Parathyroid adenoma (tissue), 2 donors: ENCODE measurements around the gene ZFP14.
"Not testable (repeated sequence)": the region's sequence is repeated elsewhere in the genome, so short reads cannot be mapped to it uniquely, and the experiment has no call there.

Experiments
- H2AFZ ChIP-seq: fragments of 300-600 bp; sonication (generic); one replicate; pipeline ENCODE4 v1.7.0; 2017; ENCODE audit warnings: antibody characterized with exemption, mild to moderate bottlenecking
- H3K27ac ChIP-seq: fragments of 300-600 bp; sonication (generic); one replicate; pipeline ENCODE4 v1.7.0; 2017
- H3K27me3 ChIP-seq: fragments of 300-600 bp; sonication (generic); one replicate; pipeline ENCODE4 v1.7.0; 2017; ENCODE audit warnings: low read length; ENCODE audit not compliant: control insufficient read depth, insufficient read depth
- H3K36me3 ChIP-seq: fragments of 300-600 bp; sonication (generic); one replicate; pipeline ENCODE4 v1.7.0; 2017; ENCODE audit warnings: low read length; ENCODE audit not compliant: control insufficient read depth, insufficient read depth
- H3K4me1 ChIP-seq: fragments of 300-600 bp; sonication (generic); one replicate; pipeline ENCODE4 v1.7.0; 2017; ENCODE audit warnings: control low read depth
- H3K4me2 ChIP-seq: fragments of 300-600 bp; sonication (generic); one replicate; pipeline ENCODE4 v1.7.0; 2017; ENCODE audit warnings: low read length
- H3K4me3 ChIP-seq: fragments of 300-600 bp; sonication (generic); one replicate; pipeline ENCODE4 v1.7.0; 2017; ENCODE audit warnings: low read depth, low read length
- H3K79me2 ChIP-seq: fragments of 300-600 bp; sonication (generic); one replicate; pipeline ENCODE4 v1.7.0; 2017; ENCODE audit warnings: control low read depth
- H3K9ac ChIP-seq: fragments of 300-600 bp; sonication (generic); one replicate; pipeline ENCODE4 v1.7.0; 2017; ENCODE audit warnings: mild to moderate bottlenecking
- H3K9me3 ChIP-seq: fragments of 300-600 bp; sonication (generic); one replicate; pipeline ENCODE4 v1.7.0; 2017; ENCODE audit warnings: low read length; ENCODE audit not compliant: control insufficient read depth
- CTCF ChIP-seq: fragments of 300-600 bp; sonication (generic); IDR thresholded peaks from one replicate; pipeline ENCODE4 v1.7.0; 2017; ENCODE audit warnings: antibody characterized with exemption, mild to moderate bottlenecking
- donor health status: primary hyperparathyroidism.

Gene ZFP14

GRCh38 chr19:36340786-36341372 lies 38.1 kb downstream of the ZFP14 start:
- Histone ChIP-seq H3K9ac (no peak overlapping the region), H3K27me3 (no peaks in the 10 kb centered on the region), H3K4me2 (no peak overlapping the region), H3K4me1 (no peaks in the 10 kb centered on the region), H3K9me3 (no peaks in the 10 kb centered on the region), H3K27ac (no peak overlapping the region), H3K79me2 (no peaks in the 10 kb centered on the region), H3K36me3 (no peaks in the 10 kb centered on the region), H3K4me3 (no peak overlapping the region), H2AFZ (no peak overlapping the region)
- no peak for TF ChIP-seq CTCF

GRCh38 chr19:36331353-36332228 lies 47.4 kb downstream of the ZFP14 start:
- no peaks in the 10 kb centered on the region for H3K9me3 ChIP-seq
- no peak overlapping the region for H3K27ac ChIP-seq
- no peaks in the 10 kb centered on the region for H3K36me3 ChIP-seq
- peak overlapping the region; percentile 60 for H3K4me3 ChIP-seq
- no peak for TF ChIP-seq CTCF
- no peak overlapping the region for H3K9ac ChIP-seq
- H3K4me2 ChIP-seq: peak overlapping the region; percentile 90
- H3K79me2 ChIP-seq: no peaks in the 10 kb centered on the region
- H3K27me3 ChIP-seq: no peaks in the 10 kb centered on the region
- peak overlapping the region; percentile 51 for H2AFZ ChIP-seq
- no peaks in the 10 kb centered on the region for H3K4me1 ChIP-seq

GRCh38 chr19:36330216-36330615 lies 48.8 kb downstream of the ZFP14 start:
- Histone ChIP-seq H3K27me3 (no peaks in the 10 kb centered on the region), H3K4me2 (peak overlapping the region; percentile 32), H3K9ac (no peak overlapping the region), H3K79me2 (no peaks in the 10 kb centered on the region), H3K36me3 (no peaks in the 10 kb centered on the region), H2AFZ (no peak overlapping the region), H3K4me3 (peak overlapping the region; percentile 60), H3K9me3 (no peaks in the 10 kb centered on the region), H3K4me1 (no peaks in the 10 kb centered on the region), H3K27ac (no peak overlapping the region)
- TF ChIP-seq CTCF: no peak

- H3K27me3 ChIP-seq, H3K4me3 ChIP-seq, H3K4me1 ChIP-seq, H3K36me3 ChIP-seq, H3K27ac ChIP-seq, H3K4me2 ChIP-seq, H3K79me2 ChIP-seq, H2AFZ ChIP-seq, H3K9me3 ChIP-seq, H3K9ac ChIP-seq: not testable (repeated sequence)
Observed at GRCh38 chr19:36329534-36329933, 49.5 kb downstream of the ZFP14 start.

- not testable (repeated sequence) for H3K79me2 ChIP-seq, H2AFZ ChIP-seq, H3K27me3 ChIP-seq, H3K9me3 ChIP-seq, H3K4me3 ChIP-seq, H3K9ac ChIP-seq, H3K4me1 ChIP-seq, H3K27ac ChIP-seq, H3K36me3 ChIP-seq
- peak overlapping the region; percentile 11 for H3K4me2 ChIP-seq
Observed at GRCh38 chr19:36326649-36327048, 52.4 kb downstream of the ZFP14 start.

GRCh38 chr19:36315164-36315563 lies 63.8 kb downstream of the ZFP14 start:
- not testable (repeated sequence) for H3K79me2 ChIP-seq, H3K9ac ChIP-seq, H3K36me3 ChIP-seq, H3K27ac ChIP-seq, H3K27me3 ChIP-seq, H3K9me3 ChIP-seq, H3K4me1 ChIP-seq, H3K4me2 ChIP-seq, H3K4me3 ChIP-seq, H2AFZ ChIP-seq

- not testable (repeated sequence) for H2AFZ ChIP-seq, H3K4me2 ChIP-seq, H3K4me3 ChIP-seq
Observed at GRCh38 chr19:36314053-36314452, 64.9 kb downstream of the ZFP14 start.

GRCh38 chr19:36311098-36311760 lies 67.8 kb downstream of the ZFP14 start:
- H3K4me2 ChIP-seq, H3K4me3 ChIP-seq, H3K79me2 ChIP-seq, H3K27ac ChIP-seq, H3K36me3 ChIP-seq, H3K27me3 ChIP-seq, H3K9ac ChIP-seq, H2AFZ ChIP-seq, H3K9me3 ChIP-seq, H3K4me1 ChIP-seq: not testable (repeated sequence)

More at GRCh38 chr19:36314053-36314452, 64.9 kb downstream of the ZFP14 start:
- H3K4me1 ChIP-seq, H3K9ac ChIP-seq, H3K36me3 ChIP-seq, H3K79me2 ChIP-seq, H3K9me3 ChIP-seq, H3K27ac ChIP-seq, H3K27me3 ChIP-seq: not testable (repeated sequence)
